Duodenal mucosa (tissue), 2 donors: ENCODE results near the gene DRC7.
"Not testable (repeated sequence)": the region's sequence is repeated elsewhere in the genome, so short reads cannot be mapped to it uniquely, and the experiment has no call there.

ENCODE experiments used
- H3K27ac ChIP-seq: one replicate; pipeline ENCODE4 v1.7.0; 2013; ENCODE audit warnings: low read depth, low read length
- H3K27me3 ChIP-seq, 2 donors: one replicate each; pipeline ENCODE4 v1.7.0; 2013; ENCODE audit warnings: low read length in 2 of 2, control low read depth in 1 of 2; ENCODE audit not compliant: insufficient read depth in 2 of 2, control insufficient read depth in 1 of 2
- H3K36me3 ChIP-seq, 2 donors: one replicate each; pipeline ENCODE4 v1.7.0; 2013; ENCODE audit warnings: low read length in 2 of 2, control low read depth in 1 of 2; ENCODE audit not compliant: insufficient read depth in 2 of 2, control insufficient read depth in 1 of 2
- H3K4me1 ChIP-seq, 2 donors: one replicate each; pipeline ENCODE4 v1.7.0; 2013; ENCODE audit warnings: low read length in 2 of 2, control low read depth in 1 of 2; ENCODE audit not compliant: insufficient read depth in 2 of 2, control insufficient read depth in 1 of 2
- H3K4me3 ChIP-seq, 2 donors: one replicate each; pipeline ENCODE4 v1.7.0; 2013; ENCODE audit warnings: low read length in 2 of 2, low read depth in 1 of 2
- H3K9ac ChIP-seq, 2 donors: one replicate each; pipeline ENCODE4 v1.7.0; 2013; ENCODE audit warnings: low read length in 2 of 2, low read depth in 1 of 2
- H3K9me3 ChIP-seq, 2 donors: one replicate each; pipeline ENCODE4 v1.7.0; 2013; ENCODE audit warnings: low read length in 2 of 2, control low read depth in 1 of 2; ENCODE audit not compliant: control insufficient read depth in 1 of 2

The DRC7 gene

GRCh38 chr16:57711993-57712392, 17.4 kb downstream of the DRC7 start:
- Histone ChIP-seq H3K9ac (no peak overlapping the region), H3K27me3 (peaks cover 0 to 6% of the 10 kb centered on the region in 2 donors), H3K4me3 (no peak overlapping the region), H3K9me3 (no peaks in the 10 kb centered on the region), H3K4me1 (no peaks in the 10 kb centered on the region), H3K27ac (no peak overlapping the region), H3K36me3 (no peaks in the 10 kb centered on the region)

- H3K9ac ChIP-seq, H3K36me3 ChIP-seq, H3K9me3 ChIP-seq, H3K27ac ChIP-seq, H3K4me1 ChIP-seq, H3K27me3 ChIP-seq, H3K4me3 ChIP-seq: not testable (repeated sequence)
Measured at GRCh38 chr16:57712569-57712968, 18.0 kb downstream of the DRC7 start.

GRCh38 chr16:57713596-57713995, 19.0 kb downstream of the DRC7 start:
- no peak overlapping the region for H3K4me3 ChIP-seq
- no peak overlapping the region for H3K27ac ChIP-seq
- H3K4me1 ChIP-seq = no peaks in the 10 kb centered on the region
- no peaks in the 10 kb centered on the region for H3K9me3 ChIP-seq
- no peak overlapping the region for H3K9ac ChIP-seq
- H3K36me3 ChIP-seq = no peaks in the 10 kb centered on the region
- peaks cover 0 to 6% of the 10 kb centered on the region in 2 donors for H3K27me3 ChIP-seq

GRCh38 chr16:57714047-57714446, 19.4 kb downstream of the DRC7 start:
- Histone ChIP-seq H3K4me1 (no peaks in the 10 kb centered on the region), H3K4me3 (no peak overlapping the region)

GRCh38 chr16:57720142-57720575, 25.6 kb downstream of the DRC7 start:
- no peaks in the 10 kb centered on the region for H3K9me3 ChIP-seq
- H3K27me3 ChIP-seq = peaks cover 0 to 6% of the 10 kb centered on the region in 2 donors
- H3K4me1 ChIP-seq = no peaks in the 10 kb centered on the region
- H3K36me3 ChIP-seq = no peaks in the 10 kb centered on the region
- no peak overlapping the region for H3K9ac ChIP-seq
- no peak overlapping the region for H3K27ac ChIP-seq
- no peak overlapping the region for H3K4me3 ChIP-seq

More at GRCh38 chr16:57714047-57714446, 19.4 kb downstream of the DRC7 start:
- Histone ChIP-seq H3K27me3 (peaks cover 0 to 6% of the 10 kb centered on the region in 2 donors), H3K9ac (no peak overlapping the region), H3K9me3 (no peaks in the 10 kb centered on the region), H3K27ac (no peak overlapping the region), H3K36me3 (no peaks in the 10 kb centered on the region)

- H3K4me1 ChIP-seq = no peaks in the 10 kb centered on the region
- no peak overlapping the region for H3K4me3 ChIP-seq
- H3K27me3 ChIP-seq = no peaks in the 10 kb centered on the region
- H3K9ac ChIP-seq = no peak overlapping the region
- no peaks in the 10 kb centered on the region for H3K36me3 ChIP-seq
- H3K9me3 ChIP-seq = no peaks in the 10 kb centered on the region
- no peak overlapping the region for H3K27ac ChIP-seq
Measured at GRCh38 chr16:57721356-57722209, 27.0 kb downstream of the DRC7 start.

- no peak overlapping the region for H3K4me3 ChIP-seq
- no peak overlapping the region for H3K27ac ChIP-seq
- no peak overlapping the region for H3K9ac ChIP-seq
- H3K4me1 ChIP-seq = no peaks in the 10 kb centered on the region
- no peaks in the 10 kb centered on the region for H3K36me3 ChIP-seq
- H3K9me3 ChIP-seq = no peaks in the 10 kb centered on the region
- H3K27me3 ChIP-seq = no peaks in the 10 kb centered on the region
Measured at GRCh38 chr16:57722210-57722499, 27.5 kb downstream of the DRC7 start.

GRCh38 chr16:57722651-57723050, 28.0 kb downstream of the DRC7 start:
- Histone ChIP-seq H3K27ac (no peak overlapping the region), H3K9me3 (no peaks in the 10 kb centered on the region), H3K4me3 (no peak overlapping the region), H3K9ac (no peak overlapping the region), H3K36me3 (no peaks in the 10 kb centered on the region), H3K4me1 (no peaks in the 10 kb centered on the region), H3K27me3 (no peaks in the 10 kb centered on the region)

GRCh38 chr16:57723170-57723569, 28.6 kb downstream of the DRC7 start:
- Histone ChIP-seq H3K9me3 (no peaks in the 10 kb centered on the region), H3K36me3 (no peaks in the 10 kb centered on the region), H3K27ac (no peak overlapping the region), H3K9ac (no peak overlapping the region), H3K27me3 (no peaks in the 10 kb centered on the region), H3K4me1 (no peaks in the 10 kb centered on the region), H3K4me3 (no peak overlapping the region)

- H3K4me3 ChIP-seq = no peak overlapping the region
- no peak overlapping the region for H3K9ac ChIP-seq
- no peak overlapping the region for H3K27ac ChIP-seq
- no peaks in the 10 kb centered on the region for H3K4me1 ChIP-seq
- H3K36me3 ChIP-seq = no peaks in the 10 kb centered on the region
- H3K27me3 ChIP-seq = no peaks in the 10 kb centered on the region
- no peaks in the 10 kb centered on the region for H3K9me3 ChIP-seq
Measured at GRCh38 chr16:57724531-57724930, 29.9 kb downstream of the DRC7 start.
